GM19463 (cell line): ENCODE results near the gene ADM.
"Not testable (repeated sequence)": the region's sequence is repeated elsewhere in the genome, so short reads cannot be mapped to it uniquely, and the experiment has no call there.

Source experiments
- ATAC-seq: cut with Tn5 transposase; IDR thresholded peaks from one replicate; pipeline ENCODE4 v1.9.1; 2021; ENCODE audit warnings: mild to moderate bottlenecking, moderate library complexity; ENCODE audit not compliant: unreplicated experiment

Gene ADM

GRCh38 chr11:10304495-10305261, at the start of gene ADM:
TSS of gene ADM (plus strand) at chr11:10305073. CDS start at chr11:10305701, 628 bp downstream.
- no peak for ATAC-seq

- ATAC-seq: no peak
These were observed 49.3 kb upstream of the ADM start for GRCh38 chr11:10255388-10256125.

GRCh38 chr11:10257478-10257877, 47.4 kb upstream of the ADM start:
- ATAC-seq: no peak

- no peak for ATAC-seq
These were observed 43.1 kb upstream of the ADM start for GRCh38 chr11:10261821-10262220.

- no peak for ATAC-seq
These were observed 40.9 kb upstream of the ADM start for GRCh38 chr11:10263929-10264328.

- not testable (repeated sequence) for ATAC-seq
These were observed 40.2 kb upstream of the ADM start for GRCh38 chr11:10264716-10265115.

- no peak for ATAC-seq
These were observed 38.9 kb upstream of the ADM start for GRCh38 chr11:10265936-10266335.

- ATAC-seq: no peak
These were observed 37.1 kb upstream of the ADM start for GRCh38 chr11:10267821-10268220.

- ATAC-seq: no peak
These were observed 36.0 kb upstream of the ADM start for GRCh38 chr11:10268746-10269488.

GRCh38 chr11:10272132-10272531, 32.7 kb upstream of the ADM start:
- ATAC-seq: no peak

GRCh38 chr11:10273738-10274137, 31.1 kb upstream of the ADM start:
- ATAC-seq: no peak

- no peak for ATAC-seq
These were observed 30.1 kb upstream of the ADM start for GRCh38 chr11:10274726-10275125.

GRCh38 chr11:10275714-10276113, 29.2 kb upstream of the ADM start:
- ATAC-seq: no peak

GRCh38 chr11:10282117-10282516, 22.8 kb upstream of the ADM start:
- ATAC-seq: no peak

- no peak for ATAC-seq
These were observed 20.9 kb upstream of the ADM start for GRCh38 chr11:10283991-10284390.

GRCh38 chr11:10285148-10285802, 19.6 kb upstream of the ADM start:
- ATAC-seq: no peak

- ATAC-seq: no peak
These were observed 17.7 kb upstream of the ADM start for GRCh38 chr11:10287140-10287539.

- no peak for ATAC-seq
These were observed 16.8 kb upstream of the ADM start for GRCh38 chr11:10287766-10288715.

GRCh38 chr11:10288881-10289764, 15.8 kb upstream of the ADM start:
- no peak for ATAC-seq
